Uterus (tissue), 2 donors: ENCODE results near the gene PSD4.

Experiments used
- CTCF ChIP-seq, 4 experiments: fragments of 200-600 bp in 2 of 4; fragments of 450-650 bp in 2 of 4; sonication (generic) in 2 of 4; IDR thresholded peaks; one replicate each; pipeline ENCODE4 v1.5.1; 2016 to 2019; ENCODE audit warnings: antibody characterized with exemption in 4 of 4, mild to moderate bottlenecking in 2 of 4, moderate library complexity in 1 of 4
- POLR2A ChIP-seq, 2 donors: fragments of 450-650 bp; IDR thresholded peaks; one replicate each; pipeline ENCODE4 v1.6.1; 2016; ENCODE audit warnings: antibody characterized with exemption in 2 of 2, mild to moderate bottlenecking in 1 of 2, moderate library complexity in 1 of 2

GRCh38 chr2:113232123-113232522 is 58.4 kb downstream of the PSD4 start:
- TF ChIP-seq CTCF (IDR thresholded peaks at IDR 0.05) (no peak), POLR2A (IDR thresholded peaks at IDR 0.05) (no peak)
